Tibial nerve (tissue), 4 donors: ENCODE measurements around the gene RRAGB. TPM values are rescaled to one million over a fixed set of nuclear protein-coding genes. Genes with fewer than 3 reads are reported as not detected.

ENCODE experiments used
- DNase-seq, 2 donors: peaks; one replicate each; pipeline ENCODE4 v3.0.0-alpha.2; 2019; ENCODE audit warnings: low spot score in 2 of 2
- H3K27ac ChIP-seq, 4 donors: fragments of 200-600 bp; sonication (generic) in 3 of 4; one replicate each; pipeline ENCODE4 v1.5.1; 2017 to 2019; ENCODE audit warnings: mild to moderate bottlenecking in 1 of 4
- H3K27me3 ChIP-seq, 2 donors: fragments of 200-600 bp; sonication (generic) in 1 of 2; one replicate each; pipeline versions ENCODE4 v1.5.1 to v1.6.0; 2017 to 2019
- H3K36me3 ChIP-seq, 3 donors: fragments of 200-600 bp; sonication (generic); one replicate each; pipeline ENCODE4 v1.5.1; 2018 to 2019
- H3K4me1 ChIP-seq, 4 donors: fragments of 200-600 bp; sonication (generic) in 3 of 4; one replicate each; pipeline ENCODE4 v1.5.1; 2017 to 2019
- H3K4me3 ChIP-seq, 4 donors: fragments of 200-600 bp; sonication (generic) in 3 of 4; one replicate each; pipeline ENCODE4 v1.5.1; 2017 to 2019; ENCODE audit warnings: mild to moderate bottlenecking in 1 of 4, moderate library complexity in 1 of 4
- H3K9me3 ChIP-seq, 4 donors: fragments of 200-600 bp; sonication (generic) in 3 of 4; one replicate each; pipeline ENCODE4 v1.5.1; 2017 to 2019
- EP300 ChIP-seq, 2 donors: sonication (generic); formaldehyde crosslinking; IDR thresholded peaks; one replicate each; pipeline ENCODE4 v1.6.1; 2017; ENCODE audit warnings: antibody characterized with exemption in 2 of 2, mild to moderate bottlenecking in 1 of 2
- POLR2A ChIP-seq, 2 donors: fragments of 450-650 bp; IDR thresholded peaks; one replicate each; pipeline ENCODE4 v1.6.1; 2017; ENCODE audit warnings: antibody characterized with exemption in 2 of 2, mild to moderate bottlenecking in 2 of 2, moderate library complexity in 2 of 2
- WGBS, 2 donors: methylation state at CpG; one replicate each; pipeline ENCODE4 v1.1.5; 2018; 5-methylcytosine and 5-hydroxymethylcytosine counted together
- total RNA-seq, 4 donors: library from RNA; depleted of rRNA; stranded (reverse); fragments of >200 nt; gene quantifications; one replicate each; pipeline ENCODE4 v1.1.0, GENCODE V29; 2016
- TF ChIP-seq, protein P1 (sequence below), 5 experiments: fragments of 200-600 bp in 3 of 5; fragments of 450-650 bp in 2 of 5; sonication (generic) in 3 of 5; IDR thresholded peaks; one replicate each; pipeline ENCODE4 v1.5.1; 2016 to 2019; ENCODE audit warnings: antibody characterized with exemption in 5 of 5, mild to moderate bottlenecking in 3 of 5, moderate library complexity in 2 of 5

The RRAGB gene
- total RNA-seq, 4 donors from 2014 or later, result 24.3 to 54.6 (median 37.1) TPM

DNA sequence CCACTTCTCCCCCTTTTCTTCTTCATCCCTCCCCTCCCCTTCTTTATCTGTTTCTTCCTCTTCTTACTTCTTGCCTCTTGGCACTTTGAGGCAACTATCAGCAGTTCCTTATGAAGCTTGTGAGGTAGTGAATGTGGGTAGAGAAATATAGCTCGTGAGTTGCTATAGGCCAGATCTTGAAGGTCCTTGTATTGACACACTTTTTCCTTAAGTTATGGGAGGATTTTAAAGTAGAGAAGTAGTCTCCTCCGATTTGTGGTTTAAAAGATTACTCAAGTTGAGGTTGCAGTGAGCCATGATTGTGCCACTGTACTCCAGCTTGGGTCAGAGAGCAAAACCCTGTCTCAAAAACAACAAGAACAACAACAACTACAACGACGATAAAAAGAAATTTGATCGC, 3.4 kb upstream of the RRAGB start:
- no peak for TF ChIP-seq POLR2A (IDR thresholded peaks at IDR 0.05)
- TF ChIP-seq, protein P1, sequence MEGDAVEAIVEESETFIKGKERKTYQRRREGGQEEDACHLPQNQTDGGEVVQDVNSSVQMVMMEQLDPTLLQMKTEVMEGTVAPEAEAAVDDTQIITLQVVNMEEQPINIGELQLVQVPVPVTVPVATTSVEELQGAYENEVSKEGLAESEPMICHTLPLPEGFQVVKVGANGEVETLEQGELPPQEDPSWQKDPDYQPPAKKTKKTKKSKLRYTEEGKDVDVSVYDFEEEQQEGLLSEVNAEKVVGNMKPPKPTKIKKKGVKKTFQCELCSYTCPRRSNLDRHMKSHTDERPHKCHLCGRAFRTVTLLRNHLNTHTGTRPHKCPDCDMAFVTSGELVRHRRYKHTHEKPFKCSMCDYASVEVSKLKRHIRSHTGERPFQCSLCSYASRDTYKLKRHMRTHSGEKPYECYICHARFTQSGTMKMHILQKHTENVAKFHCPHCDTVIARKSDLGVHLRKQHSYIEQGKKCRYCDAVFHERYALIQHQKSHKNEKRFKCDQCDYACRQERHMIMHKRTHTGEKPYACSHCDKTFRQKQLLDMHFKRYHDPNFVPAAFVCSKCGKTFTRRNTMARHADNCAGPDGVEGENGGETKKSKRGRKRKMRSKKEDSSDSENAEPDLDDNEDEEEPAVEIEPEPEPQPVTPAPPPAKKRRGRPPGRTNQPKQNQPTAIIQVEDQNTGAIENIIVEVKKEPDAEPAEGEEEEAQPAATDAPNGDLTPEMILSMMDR (IDR thresholded peaks at IDR 0.05), result no peak
- no peak for TF ChIP-seq EP300 (IDR thresholded peaks at IDR 0.05)
- Histone ChIP-seq H3K27me3 (no peaks in the 10 kb centered on the region), H3K4me1 (peaks cover 0 to 8% (median 3%) of the 10 kb centered on the region in 4 donors), H3K9me3 (no peaks in the 10 kb centered on the region), H3K4me3 (no peak overlapping the region), H3K36me3 (no peaks in the 10 kb centered on the region), H3K27ac (no peak overlapping the region)
- WGBS, 2 donors, result 75 to 88% methylated on average over 5 of the region's 5 CpGs
- DNase-seq, result no peak

DNA sequence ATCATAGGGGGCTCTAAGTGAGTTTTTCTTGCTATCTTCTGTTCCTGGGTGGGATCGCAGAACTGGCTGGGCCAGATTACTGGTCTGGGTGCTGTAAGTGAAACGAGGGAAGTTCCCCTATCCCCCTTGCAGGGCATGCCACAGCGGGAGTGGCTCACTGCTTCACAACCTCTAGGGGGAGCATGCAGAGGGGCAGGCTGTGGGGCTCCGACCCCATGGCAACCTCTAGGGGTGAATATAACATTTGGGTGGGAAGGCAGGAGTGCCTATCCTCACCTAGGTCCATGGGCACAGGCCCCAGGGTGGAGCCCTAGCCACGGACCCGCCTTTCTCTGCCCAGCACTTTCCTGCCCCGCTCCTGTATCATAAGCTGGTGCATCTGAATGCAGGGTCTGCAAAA, 1.7 kb upstream of the RRAGB start:
- TF ChIP-seq POLR2A (IDR thresholded peaks at IDR 0.05) (no peak), EP300 (IDR thresholded peaks at IDR 0.05) (no peak)
- TF ChIP-seq, protein P1 (IDR thresholded peaks at IDR 0.05), result no peak
- H3K27ac ChIP-seq, result no peak overlapping the region
- H3K4me3 ChIP-seq, result no peak overlapping the region
- H3K4me1 ChIP-seq, result peaks cover 0 to 16% (median 4%) of the 10 kb centered on the region in 4 donors
- 68 to 78% methylated on average over 6 to 7 of the region's 7 CpGs for WGBS, 2 donors
- no peaks in the 10 kb centered on the region for H3K27me3 ChIP-seq
- DNase-seq, result no peak
- no peaks in the 10 kb centered on the region for H3K36me3 ChIP-seq
- no peaks in the 10 kb centered on the region for H3K9me3 ChIP-seq

DNA sequence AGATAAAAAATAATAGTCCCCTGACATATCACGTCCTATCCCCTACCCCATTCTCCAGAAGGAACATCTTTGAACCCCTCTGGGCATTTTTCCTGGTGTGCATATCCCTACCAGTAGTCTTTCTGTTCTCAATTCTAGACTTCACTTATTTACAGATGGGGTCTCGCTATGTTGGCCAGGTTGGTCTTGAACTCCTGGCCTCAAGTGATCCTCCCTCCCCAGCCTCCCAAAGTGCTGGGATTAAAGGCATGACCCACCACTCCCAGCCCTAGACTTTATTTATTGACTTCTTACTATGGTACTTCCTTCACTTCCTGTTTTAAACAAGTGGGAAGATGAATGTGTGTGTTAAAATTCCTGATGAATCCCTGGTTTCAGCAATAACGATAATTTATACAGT, 612 bp upstream of the RRAGB start:
- H3K9me3 ChIP-seq, result no peaks in the 10 kb centered on the region
- WGBS, 2 donors, result 30 to 63% methylated on average over 3 of the region's 3 CpGs
- H3K36me3 ChIP-seq, result peaks cover 0 to 9% (median 0%) of the 10 kb centered on the region in 3 donors
- H3K27ac ChIP-seq, result peak overlapping the region in 3 of 4 donors; percentile 34 to 92 (median 65)
- no peak for TF ChIP-seq EP300 (IDR thresholded peaks at IDR 0.05)
- no peak for TF ChIP-seq POLR2A (IDR thresholded peaks at IDR 0.05)
- TF ChIP-seq, protein P1 (IDR thresholded peaks at IDR 0.05), result no peak
- no peak for DNase-seq
- peaks cover 0 to 21% (median 4%) of the 10 kb centered on the region in 4 donors for H3K4me1 ChIP-seq
- H3K4me3 ChIP-seq, result peak overlapping the region in 3 of 4 donors; percentile 55 to 74 (median 60)
- H3K27me3 ChIP-seq, result no peaks in the 10 kb centered on the region

DNA sequence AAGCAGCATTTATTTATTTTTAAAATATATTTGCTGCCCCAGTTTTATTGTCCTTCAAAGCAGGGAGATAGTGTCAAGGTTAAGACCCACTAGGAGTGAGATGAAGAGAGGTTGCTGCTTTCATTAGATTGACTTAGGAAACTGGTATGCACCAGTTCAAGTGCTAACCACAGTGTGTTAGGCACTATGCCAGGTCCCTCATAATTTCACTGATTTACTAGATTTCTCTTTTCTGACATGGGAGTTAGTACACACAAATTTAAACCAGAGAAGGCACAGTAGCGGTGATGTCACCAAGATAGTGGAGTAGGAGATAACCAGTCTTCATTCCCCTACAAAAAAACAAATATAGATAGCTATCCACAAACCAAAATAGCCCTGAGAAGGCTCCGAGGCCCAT, 14.3 kb downstream of the RRAGB start:
- Histone ChIP-seq H3K4me3 (no peak overlapping the region), H3K4me1 (no peaks in the 10 kb centered on the region), H3K9me3 (peaks cover 0 to 16% (median 0%) of the 10 kb centered on the region in 4 donors), H3K36me3 (peaks cover 0 to 70% (median 0%) of the 10 kb centered on the region in 3 donors), H3K27me3 (peaks cover 0 to 2% of the 10 kb centered on the region in 2 donors), H3K27ac (no peak overlapping the region)
- 67 to 100% methylated on average over 2 of the region's 2 CpGs for WGBS, 2 donors
- TF ChIP-seq, protein P1 (IDR thresholded peaks at IDR 0.05), result no peak
- TF ChIP-seq EP300 (IDR thresholded peaks at IDR 0.05) (no peak), POLR2A (IDR thresholded peaks at IDR 0.05) (no peak)
- DNase-seq, result no peak

DNA sequence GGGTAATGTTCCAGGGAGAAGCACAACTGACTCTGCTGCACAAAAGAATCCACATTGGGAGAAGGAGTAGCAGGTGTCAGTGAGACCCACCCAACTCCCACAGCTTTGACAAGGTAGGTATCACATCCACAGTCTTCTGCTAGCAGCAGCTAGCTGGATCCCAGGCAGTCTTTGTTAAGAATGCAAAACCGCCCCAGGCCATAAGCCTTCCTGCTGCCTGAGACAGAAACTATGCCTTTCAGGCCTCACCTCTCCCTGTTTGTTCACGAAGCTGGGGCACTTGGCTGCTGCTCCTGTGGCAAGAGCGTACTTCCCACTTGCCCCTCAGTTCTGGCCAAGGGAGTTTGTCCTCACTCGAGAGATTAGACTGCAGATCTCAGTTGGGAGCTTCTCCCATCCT, 21.4 kb downstream of the RRAGB start:
- DNase-seq, result no peak
- H3K27ac ChIP-seq, result no peak overlapping the region
- 63 to 100% methylated on average over 2 to 4 of the region's 4 CpGs for WGBS, 2 donors
- no peaks in the 10 kb centered on the region for H3K27me3 ChIP-seq
- no peaks in the 10 kb centered on the region for H3K4me1 ChIP-seq
- TF ChIP-seq, protein P1 (IDR thresholded peaks at IDR 0.05), result no peak
- TF ChIP-seq EP300 (IDR thresholded peaks at IDR 0.05), result no peak
- no peak for TF ChIP-seq POLR2A (IDR thresholded peaks at IDR 0.05)
- peaks cover 0 to 10% (median 0%) of the 10 kb centered on the region in 4 donors for H3K9me3 ChIP-seq
- H3K36me3 ChIP-seq, result peaks cover 0 to 74% (median 0%) of the 10 kb centered on the region in 3 donors
- H3K4me3 ChIP-seq, result no peak overlapping the region
